NB4 (cell line): ENCODE results near the gene SHLD1.

Experiments
- DNase-seq: peaks from one replicate; pipeline ENCODE4 v3.0.0; 2010; ENCODE audit warnings: low read depth
- H3K4me3 ChIP-seq: one replicate; pipeline ENCODE4 v1.5.1; 2011; ENCODE audit warnings: mild to moderate bottlenecking, low read depth, low read length, moderate library complexity
- CTCF ChIP-seq: IDR thresholded peaks from one replicate; pipeline ENCODE4 v1.5.1; 2012; ENCODE audit warnings: low read depth, low read length
- MAX ChIP-seq: IDR thresholded peaks from 2 replicates; pipeline ENCODE4 v1.6.1; 2011; ENCODE audit warnings: low read depth, low read length
- MYC ChIP-seq: IDR thresholded peaks from 2 replicates; pipeline ENCODE4 v1.6.1; 2011; ENCODE audit warnings: low read depth, low read length
- POLR2A ChIP-seq: IDR thresholded peaks from 2 replicates; pipeline ENCODE4 v1.6.1; 2011; ENCODE audit warnings: mild to moderate bottlenecking; ENCODE audit not compliant: insufficient read length; ENCODE audit errors: extremely low read depth

SHLD1 gene

GRCh38 chr20:5770987-5771318 lies 20.8 kb downstream of the SHLD1 start:
- no peak overlapping the region for H3K4me3 ChIP-seq

GRCh38 chr20:5772704-5773103 lies 22.5 kb downstream of the SHLD1 start:
- TF ChIP-seq MYC (no peak), POLR2A (no peak), CTCF (no peak), MAX (no peak)
- DNase-seq: no peak

More at GRCh38 chr20:5770987-5771318, 20.8 kb downstream of the SHLD1 start:
- DNase-seq: no peak
- TF ChIP-seq CTCF (no peak), POLR2A (no peak)

DNA sequence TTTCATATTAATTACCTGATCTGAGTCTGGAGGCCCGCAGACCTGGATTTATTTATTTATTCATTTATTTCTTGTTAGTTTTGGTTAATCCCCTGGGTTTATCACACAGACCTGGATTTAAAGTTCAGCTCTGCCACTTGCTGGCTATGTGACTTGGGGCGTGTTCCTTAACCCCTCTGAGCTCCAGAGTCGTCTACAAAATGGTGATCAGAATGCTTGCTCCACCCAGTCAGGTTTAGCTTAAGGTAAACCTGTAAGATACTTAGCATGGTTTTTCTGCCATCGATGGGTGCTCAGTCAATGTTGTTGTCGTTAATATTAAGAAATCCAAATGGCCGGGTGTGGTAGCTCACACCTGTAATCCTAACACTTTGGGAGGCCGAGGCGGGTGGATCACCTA lies 23.4 kb downstream of the SHLD1 start:
- DNase-seq: no peak
- H3K4me3 ChIP-seq: no peak overlapping the region
- TF ChIP-seq POLR2A (no peak), CTCF (no peak), MYC (no peak), MAX (no peak)

More at GRCh38 chr20:5772704-5773103, 22.5 kb downstream of the SHLD1 start:
- no peak overlapping the region for H3K4me3 ChIP-seq

- no peak overlapping the region for H3K4me3 ChIP-seq
- no peak for DNase-seq
- TF ChIP-seq MAX: no peak
- TF ChIP-seq CTCF: no peak
- no peak for TF ChIP-seq MYC
- no peak for TF ChIP-seq POLR2A
Observed at GRCh38 chr20:5776077-5776476, 25.9 kb downstream of the SHLD1 start.

DNA sequence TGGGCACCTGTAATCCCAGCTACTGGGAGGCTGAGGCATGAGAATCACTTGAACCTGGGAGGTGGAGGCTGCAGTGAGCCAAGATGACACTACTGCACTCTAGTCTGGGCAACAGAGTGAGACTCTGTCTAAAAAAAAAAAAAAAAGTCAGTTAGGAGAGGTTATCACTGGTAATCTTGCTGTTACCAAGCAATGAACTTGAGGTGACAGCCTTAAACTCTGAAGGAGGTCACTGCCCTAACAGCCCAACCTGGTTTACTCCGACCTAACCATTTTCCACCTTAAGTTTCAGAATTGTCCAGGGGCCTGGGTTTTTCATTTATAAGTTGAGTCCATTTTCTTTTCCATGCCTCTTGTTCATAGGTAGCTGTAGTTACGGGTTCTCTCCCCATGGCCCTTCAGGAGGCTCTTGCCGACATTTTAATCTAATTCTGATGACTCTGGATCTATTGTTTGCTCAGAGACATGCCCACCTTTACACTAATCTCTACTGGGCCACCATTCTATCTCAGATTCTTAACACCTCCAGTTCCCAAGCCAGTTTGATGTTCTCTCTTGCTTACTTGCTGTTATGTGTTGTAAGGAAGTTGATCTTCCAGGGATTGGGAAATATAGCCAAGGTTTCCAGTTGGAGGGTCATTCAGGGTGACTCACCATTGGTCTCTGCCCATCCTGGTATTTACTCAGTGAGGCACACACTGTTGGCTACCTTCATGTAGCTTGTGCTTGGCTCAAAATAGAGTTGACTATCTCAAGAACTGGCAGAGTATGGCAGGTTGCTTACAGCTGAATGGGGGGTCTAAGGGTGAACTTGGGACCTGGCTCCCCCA lies 29.1 kb downstream of the SHLD1 start:
- DNase-seq: no peak
- no peak overlapping the region for H3K4me3 ChIP-seq
- no peak for TF ChIP-seq POLR2A
- no peak for TF ChIP-seq CTCF
- no peak for TF ChIP-seq MAX
- TF ChIP-seq MYC: no peak
